ENCODE measurements around the gene NEGR1.

DNA sequence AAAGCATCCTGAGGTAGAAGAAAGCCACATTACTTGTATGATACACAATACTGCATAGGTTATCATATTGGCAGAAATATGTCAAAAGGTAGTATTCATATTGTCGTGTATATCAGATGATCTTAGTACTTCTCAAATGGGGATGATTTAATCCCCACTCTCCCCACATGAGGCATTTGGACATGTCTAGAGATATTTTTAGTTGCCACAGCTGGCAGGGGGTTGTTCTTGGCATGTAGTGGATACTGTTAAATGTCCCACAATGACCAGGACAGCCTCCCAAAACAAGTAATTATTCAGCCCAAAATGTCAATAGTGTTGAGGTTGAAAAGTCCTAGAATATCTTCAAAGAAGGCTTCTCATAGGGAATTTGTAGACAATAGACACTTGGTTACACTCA lies 162.8 kb downstream of the NEGR1 start:
- TF ChIP-seq CTCF (conservative IDR thresholded peaks at IDR 0.05; ENCODE audit: low read length) (no peak), EZH2phosphoT487 (IDR thresholded peaks at IDR 0.05; ENCODE audit: borderline replicate concordance, low read depth, low read length) (no peak)

All from OCI-LY7 (cell line).